HFF-Myc (cell line): ENCODE measurements around the gene POU6F2.

Experiments used
- DNase-seq: peaks from one replicate; pipeline ENCODE4 v3.0.0-alpha.2; 2011; ENCODE audit warnings: low read depth; ENCODE audit errors: extremely low read depth
- H3K4me3 ChIP-seq: replicated peaks from 2 replicates; pipeline ENCODE4 v1.5.1; 2011; ENCODE audit warnings: low read depth, mild to moderate bottlenecking, control low read depth, low read length
- CTCF ChIP-seq: IDR thresholded peaks from 2 replicates; pipeline ENCODE4 v1.5.1; 2012; ENCODE audit warnings: mild to moderate bottlenecking, low read depth, low read length, control low read depth; ENCODE audit errors: missing control alignments

Gene POU6F2

GRCh38 chr7:39399986-39400385 is 422.3 kb downstream of the POU6F2 start:
- no peak for DNase-seq
- no peak overlapping the region for H3K4me3 ChIP-seq
- TF ChIP-seq CTCF, result no peak

DNA sequence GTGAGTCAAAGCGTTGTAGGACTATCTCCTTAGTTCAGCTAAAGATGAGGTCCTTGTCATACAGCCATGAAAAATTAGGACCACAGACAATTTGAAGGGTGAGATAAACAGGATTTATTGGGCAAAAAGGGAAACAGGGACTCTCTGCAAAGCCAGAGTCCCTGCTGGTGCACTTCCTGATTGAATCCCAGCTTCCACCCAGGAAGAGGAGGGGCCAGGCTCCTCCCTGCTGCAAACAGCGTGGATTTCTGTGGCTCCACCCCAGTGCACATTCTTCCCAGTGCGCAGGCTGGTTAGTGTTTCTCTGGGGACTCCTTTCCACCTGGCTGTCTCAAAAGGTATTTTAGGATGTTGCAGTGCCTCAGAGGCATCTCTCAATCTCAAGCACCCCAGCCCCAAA is 423.1 kb downstream of the POU6F2 start:
- H3K4me3 ChIP-seq, result no peak overlapping the region
- DNase-seq, result no peak
- TF ChIP-seq CTCF, result no peak

- H3K4me3 ChIP-seq, result no peak overlapping the region
- TF ChIP-seq CTCF, result no peak
- no peak for DNase-seq
Measured at GRCh38 chr7:39402034-39402433, 424.3 kb downstream of the POU6F2 start.

DNA sequence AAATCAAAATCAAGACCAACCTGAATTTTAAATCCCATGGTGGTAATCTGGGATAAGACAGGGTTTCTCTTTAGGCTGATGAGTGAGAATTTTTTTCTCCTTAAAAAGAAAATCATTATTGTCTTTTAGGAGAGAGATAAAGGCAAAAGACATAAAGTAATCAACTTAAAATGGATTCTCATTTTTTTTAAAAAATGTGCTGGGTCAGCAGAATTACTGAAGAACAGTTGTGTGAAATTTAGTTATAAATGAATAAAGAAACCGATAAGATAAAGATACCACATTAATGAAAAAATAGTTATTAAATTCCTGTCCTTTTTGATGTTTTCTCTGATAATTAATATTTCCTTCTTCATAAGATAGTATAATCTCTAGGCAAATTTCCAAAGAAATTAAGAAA is 427.2 kb downstream of the POU6F2 start:
- TF ChIP-seq CTCF, result no peak
- no peak overlapping the region for H3K4me3 ChIP-seq

DNA sequence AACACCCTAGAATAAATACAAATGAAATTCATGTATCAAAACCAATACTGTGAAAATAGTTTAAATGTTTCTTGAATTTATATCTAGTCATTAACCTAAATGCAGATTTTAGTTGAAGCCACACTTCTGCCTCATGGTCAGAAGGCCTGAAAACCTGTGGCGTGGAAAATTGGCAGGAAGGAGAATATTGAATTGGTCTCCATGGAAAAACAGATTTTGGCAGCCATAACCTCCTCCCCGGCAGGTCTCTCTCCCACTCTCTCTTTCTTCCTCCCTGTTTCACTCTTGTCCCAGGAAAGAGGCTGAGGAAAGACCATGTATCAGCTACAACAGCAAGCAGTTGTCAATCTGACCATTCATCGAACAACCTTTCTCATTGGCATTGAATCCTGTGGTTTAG is 427.9 kb downstream of the POU6F2 start:
- no peak for DNase-seq
- TF ChIP-seq CTCF, result no peak
- no peak overlapping the region for H3K4me3 ChIP-seq

More for the DNA sequence above, 427.2 kb downstream of the POU6F2 start:
- DNase-seq, result no peak

GRCh38 chr7:39406467-39406866 is 428.8 kb downstream of the POU6F2 start:
- no peak for TF ChIP-seq CTCF
- no peak overlapping the region for H3K4me3 ChIP-seq
- no peak for DNase-seq

- no peak for DNase-seq
Measured at GRCh38 chr7:39407137-39407536, 429.4 kb downstream of the POU6F2 start.

More at GRCh38 chr7:39407137-39407536, 429.4 kb downstream of the POU6F2 start:
- no peak overlapping the region for H3K4me3 ChIP-seq
- no peak for TF ChIP-seq CTCF
